WTC11 (cell line): ENCODE measurements around the gene MAN2B2.

Source experiments
- JUN ChIP-seq: sonication (generic); formaldehyde crosslinking; IDR thresholded peaks from 2 replicates; pipeline ENCODE4 v1.8.0; 2023; ENCODE audit warnings: mild to moderate bottlenecking, missing genetic modification reagents
- OVOL2 ChIP-seq: fragments of 250-450 bp; sonication (Bioruptor Pico); IDR thresholded peaks from 2 replicates; pipeline ENCODE4 v1.9.0; 2021; ENCODE audit warnings: mild to moderate bottlenecking, borderline replicate concordance
- SOX15 ChIP-seq: fragments of 250-450 bp; sonication (Bioruptor Pico); IDR thresholded peaks from 2 replicates; pipeline ENCODE4 v1.9.0; 2021; ENCODE audit warnings: mild to moderate bottlenecking
- TF ChIP-seq, protein P1 (sequence below): fragments of 250-450 bp; sonication (Bioruptor Pico); IDR thresholded peaks from 2 replicates; pipeline ENCODE4 v2.1.2; 2022; ENCODE audit warnings: mild to moderate bottlenecking, moderate library complexity
- TF ChIP-seq, protein P2 (sequence below): fragments of 200-600 bp; IDR thresholded peaks from 2 replicates; pipeline ENCODE4 v1.8.0; 2022; ENCODE audit warnings: antibody characterized with exemption
- TF ChIP-seq, protein P3 (sequence below): sonication (generic); formaldehyde crosslinking; IDR thresholded peaks from 2 replicates; pipeline ENCODE4 v1.8.1; 2022; ENCODE audit warnings: low read depth, missing genetic modification reagents, borderline replicate concordance
- TF ChIP-seq, protein P4 (sequence below): sonication (generic); formaldehyde crosslinking; conservative IDR thresholded peaks from 2 replicates; pipeline ENCODE4 v1.8.1; 2022; ENCODE audit warnings: mild to moderate bottlenecking, missing genetic modification reagents
- TF ChIP-seq, protein P5 (sequence below): sonication (generic); formaldehyde crosslinking; IDR thresholded peaks from 2 replicates; pipeline ENCODE4 v1.8.1; 2023; ENCODE audit warnings: mild to moderate bottlenecking, missing genetic modification reagents

DNA sequence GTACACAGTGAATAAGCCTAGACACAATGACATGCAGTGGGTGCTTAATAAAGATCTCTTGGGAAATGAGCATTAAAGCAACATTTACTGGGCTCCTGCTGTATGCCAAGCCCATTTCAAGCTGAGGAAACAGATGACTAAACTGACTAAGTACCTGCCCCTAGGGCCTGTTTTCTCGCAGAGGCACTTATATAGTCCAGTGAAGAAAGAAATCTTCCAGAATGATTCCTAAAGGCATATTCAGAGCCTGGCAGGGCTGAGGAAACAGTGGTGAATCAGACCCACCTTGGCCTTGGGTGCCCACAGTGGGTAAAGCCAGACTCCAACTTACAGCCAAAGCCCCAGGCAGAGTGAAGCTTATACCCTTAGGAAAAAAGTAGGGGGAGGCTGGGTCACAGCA lies 96.7 kb downstream of the MAN2B2 start:
- TF ChIP-seq, protein P1, sequence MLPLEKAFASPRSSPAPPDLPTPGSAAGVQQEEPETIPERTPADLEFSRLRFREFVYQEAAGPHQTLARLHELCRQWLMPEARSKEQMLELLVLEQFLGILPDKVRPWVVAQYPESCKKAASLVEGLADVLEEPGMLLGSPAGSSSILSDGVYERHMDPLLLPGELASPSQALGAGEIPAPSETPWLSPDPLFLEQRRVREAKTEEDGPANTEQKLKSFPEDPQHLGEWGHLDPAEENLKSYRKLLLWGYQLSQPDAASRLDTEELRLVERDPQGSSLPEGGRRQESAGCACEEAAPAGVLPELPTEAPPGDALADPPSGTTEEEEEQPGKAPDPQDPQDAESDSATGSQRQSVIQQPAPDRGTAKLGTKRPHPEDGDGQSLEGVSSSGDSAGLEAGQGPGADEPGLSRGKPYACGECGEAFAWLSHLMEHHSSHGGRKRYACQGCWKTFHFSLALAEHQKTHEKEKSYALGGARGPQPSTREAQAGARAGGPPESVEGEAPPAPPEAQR (CRISPR knock-in tag) = no peak
- TF ChIP-seq, protein P2, sequence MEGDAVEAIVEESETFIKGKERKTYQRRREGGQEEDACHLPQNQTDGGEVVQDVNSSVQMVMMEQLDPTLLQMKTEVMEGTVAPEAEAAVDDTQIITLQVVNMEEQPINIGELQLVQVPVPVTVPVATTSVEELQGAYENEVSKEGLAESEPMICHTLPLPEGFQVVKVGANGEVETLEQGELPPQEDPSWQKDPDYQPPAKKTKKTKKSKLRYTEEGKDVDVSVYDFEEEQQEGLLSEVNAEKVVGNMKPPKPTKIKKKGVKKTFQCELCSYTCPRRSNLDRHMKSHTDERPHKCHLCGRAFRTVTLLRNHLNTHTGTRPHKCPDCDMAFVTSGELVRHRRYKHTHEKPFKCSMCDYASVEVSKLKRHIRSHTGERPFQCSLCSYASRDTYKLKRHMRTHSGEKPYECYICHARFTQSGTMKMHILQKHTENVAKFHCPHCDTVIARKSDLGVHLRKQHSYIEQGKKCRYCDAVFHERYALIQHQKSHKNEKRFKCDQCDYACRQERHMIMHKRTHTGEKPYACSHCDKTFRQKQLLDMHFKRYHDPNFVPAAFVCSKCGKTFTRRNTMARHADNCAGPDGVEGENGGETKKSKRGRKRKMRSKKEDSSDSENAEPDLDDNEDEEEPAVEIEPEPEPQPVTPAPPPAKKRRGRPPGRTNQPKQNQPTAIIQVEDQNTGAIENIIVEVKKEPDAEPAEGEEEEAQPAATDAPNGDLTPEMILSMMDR = no peak
- TF ChIP-seq JUN (CRISPR knock-in tag) = no peak
- TF ChIP-seq, protein P3, sequence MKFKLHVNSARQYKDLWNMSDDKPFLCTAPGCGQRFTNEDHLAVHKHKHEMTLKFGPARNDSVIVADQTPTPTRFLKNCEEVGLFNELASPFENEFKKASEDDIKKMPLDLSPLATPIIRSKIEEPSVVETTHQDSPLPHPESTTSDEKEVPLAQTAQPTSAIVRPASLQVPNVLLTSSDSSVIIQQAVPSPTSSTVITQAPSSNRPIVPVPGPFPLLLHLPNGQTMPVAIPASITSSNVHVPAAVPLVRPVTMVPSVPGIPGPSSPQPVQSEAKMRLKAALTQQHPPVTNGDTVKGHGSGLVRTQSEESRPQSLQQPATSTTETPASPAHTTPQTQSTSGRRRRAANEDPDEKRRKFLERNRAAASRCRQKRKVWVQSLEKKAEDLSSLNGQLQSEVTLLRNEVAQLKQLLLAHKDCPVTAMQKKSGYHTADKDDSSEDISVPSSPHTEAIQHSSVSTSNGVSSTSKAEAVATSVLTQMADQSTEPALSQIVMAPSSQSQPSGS = no peak
- TF ChIP-seq, protein P4, sequence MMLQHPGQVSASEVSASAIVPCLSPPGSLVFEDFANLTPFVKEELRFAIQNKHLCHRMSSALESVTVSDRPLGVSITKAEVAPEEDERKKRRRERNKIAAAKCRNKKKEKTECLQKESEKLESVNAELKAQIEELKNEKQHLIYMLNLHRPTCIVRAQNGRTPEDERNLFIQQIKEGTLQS = no peak
- no peak for TF ChIP-seq SOX15 (CRISPR knock-in tag)
- no peak for TF ChIP-seq OVOL2 (CRISPR knock-in tag)
- TF ChIP-seq, protein P5, sequence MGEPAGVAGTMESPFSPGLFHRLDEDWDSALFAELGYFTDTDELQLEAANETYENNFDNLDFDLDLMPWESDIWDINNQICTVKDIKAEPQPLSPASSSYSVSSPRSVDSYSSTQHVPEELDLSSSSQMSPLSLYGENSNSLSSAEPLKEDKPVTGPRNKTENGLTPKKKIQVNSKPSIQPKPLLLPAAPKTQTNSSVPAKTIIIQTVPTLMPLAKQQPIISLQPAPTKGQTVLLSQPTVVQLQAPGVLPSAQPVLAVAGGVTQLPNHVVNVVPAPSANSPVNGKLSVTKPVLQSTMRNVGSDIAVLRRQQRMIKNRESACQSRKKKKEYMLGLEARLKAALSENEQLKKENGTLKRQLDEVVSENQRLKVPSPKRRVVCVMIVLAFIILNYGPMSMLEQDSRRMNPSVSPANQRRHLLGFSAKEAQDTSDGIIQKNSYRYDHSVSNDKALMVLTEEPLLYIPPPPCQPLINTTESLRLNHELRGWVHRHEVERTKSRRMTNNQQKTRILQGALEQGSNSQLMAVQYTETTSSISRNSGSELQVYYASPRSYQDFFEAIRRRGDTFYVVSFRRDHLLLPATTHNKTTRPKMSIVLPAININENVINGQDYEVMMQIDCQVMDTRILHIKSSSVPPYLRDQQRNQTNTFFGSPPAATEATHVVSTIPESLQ = no peak
